HG03439 (cell line): ENCODE measurements around the gene PRAMEF7.
"Not testable (repeated sequence)": the region's sequence is repeated elsewhere in the genome, so short reads cannot be mapped to it uniquely, and the experiment has no call there.

Experiments used
- ATAC-seq: cut with Tn5 transposase; IDR thresholded peaks from one replicate; pipeline ENCODE4 v1.9.1; 2021; ENCODE audit warnings: mild to moderate bottlenecking, moderate library complexity; ENCODE audit not compliant: unreplicated experiment

PRAMEF7 gene

GRCh38 chr1:12916310-12916709 is at the start of gene PRAMEF7:
PRAMEF7 (plus strand) TSS chr1:12916610; CDS start chr1:12917693, 1,083 bp downstream.
- not testable (repeated sequence) for ATAC-seq

GRCh38 chr1:12878453-12878852 is 38.0 kb upstream of the PRAMEF7 start:
- not testable (repeated sequence) for ATAC-seq

GRCh38 chr1:12886101-12886500 is 30.3 kb upstream of the PRAMEF7 start, which contains the start of gene PRAMEF4:
PRAMEF4 (minus strand) TSS chr1:12886201; CDS start chr1:12883394, 2,807 bp downstream.
- not testable (repeated sequence) for ATAC-seq

- not testable (repeated sequence) for ATAC-seq
Observed at GRCh38 chr1:12898170-12898569, 18.2 kb upstream of the PRAMEF7 start, which contains the start of gene PRAMEF10. PRAMEF10 (minus strand) TSS chr1:12898270; CDS start chr1:12895847, 2,423 bp downstream.

- ATAC-seq = not testable (repeated sequence)
Observed at GRCh38 chr1:12899186-12899585, 17.2 kb upstream of the PRAMEF7 start.

GRCh38 chr1:12903793-12904572 is 12.4 kb upstream of the PRAMEF7 start:
- ATAC-seq = not testable (repeated sequence)

GRCh38 chr1:12921749-12922148 is 5.3 kb downstream of the PRAMEF7 start:
- ATAC-seq = not testable (repeated sequence)

GRCh38 chr1:12924368-12924767 is 8.0 kb downstream of the PRAMEF7 start:
- ATAC-seq = not testable (repeated sequence)

GRCh38 chr1:12947480-12947879 is 31.1 kb downstream of the PRAMEF7 start, which contains the start of gene PRAMEF6:
PRAMEF6 (minus strand) TSS chr1:12947580; CDS start chr1:12942518, 5,062 bp downstream.
- ATAC-seq = not testable (repeated sequence)
